H1 (cell line): Measurements from ENCODE around the gene RAMP1. TPM values are rescaled to one million over a fixed set of nuclear protein-coding genes. Genes with fewer than 3 reads are reported as not detected.

Experiments
- CTCF ChIA-PET: fragments of 300-600 bp; sonication (Branson Sonifier 250); formaldehyde crosslinking; loops from one replicate; lab custom pipeline; 2021; ENCODE audit not compliant: partially characterized antibody; lab: Charles Lee
- POLR2A ChIA-PET: fragments of 300-600 bp; sonication (Branson Sonifier 250); formaldehyde crosslinking; loops from one replicate; lab custom pipeline; 2021; ENCODE audit warnings: inconsistent platforms; ENCODE audit not compliant: partially characterized antibody; lab: Charles Lee
- DNase-seq, 2 experiments: peaks; one replicate each; pipeline versions ENCODE4 v3.0.0 to v3.0.0-alpha.2; 2010 to 2022; ENCODE audit warnings: low spot score in 2 of 2, low read depth in 1 of 2, mixed read lengths in 1 of 2
- FAIRE-seq: peaks from 2 replicates; lab custom pipeline; 2011; peaks lifted over from hg19 to GRCh38; lab: Jason Lieb, UNC
- H2AFZ ChIP-seq: 2 replicates; pipeline ENCODE4 v1.8.1; 2012; ENCODE audit warnings: low read length, inconsistent platforms
- H2AK5ac ChIP-seq: 2 replicates; pipeline ENCODE4 v1.6.1; 2013; ENCODE audit warnings: low read depth, low read length
- H2BK120ac ChIP-seq: replicated peaks from 2 replicates; pipeline ENCODE3; 2013; ENCODE audit warnings: low read depth, low read length, inconsistent platforms
- H2BK12ac ChIP-seq: 2 replicates; pipeline ENCODE4 v1.6.1; 2013; ENCODE audit warnings: low read depth, low read length
- H2BK15ac ChIP-seq: 2 replicates; pipeline ENCODE4 v1.6.1; 2013; ENCODE audit warnings: low read length
- H2BK20ac ChIP-seq: 2 replicates; pipeline ENCODE4 v1.6.1; 2013; ENCODE audit warnings: low read length
- H2BK5ac ChIP-seq: 2 replicates; pipeline ENCODE4 v1.6.1; 2013; ENCODE audit warnings: low read depth, low read length
- H3K14ac ChIP-seq: 2 replicates; pipeline ENCODE4 v1.6.1; 2013; ENCODE audit warnings: inconsistent platforms; ENCODE audit not compliant: insufficient read length
- H3K18ac ChIP-seq: 2 replicates; pipeline ENCODE4 v1.6.1; 2013; ENCODE audit warnings: low read length; ENCODE audit errors: extremely low read depth
- H3K23ac ChIP-seq: 2 replicates; pipeline ENCODE4 v1.6.1; 2013; ENCODE audit warnings: inconsistent platforms; ENCODE audit not compliant: insufficient read length
- H3K23me2 ChIP-seq: 2 replicates; pipeline ENCODE4 v1.6.1; 2013; ENCODE audit warnings: low read depth, low read length
- H3K27ac ChIP-seq: 2 replicates; pipeline ENCODE4 v1.6.1; 2011; ENCODE audit warnings: low read depth, low read length, inconsistent platforms
- H3K27me3 ChIP-seq, 4 experiments: replicated peaks in 1 of 4; 1 replicate in 1 of 4; 2 replicates in 3 of 4; pipeline versions ENCODE4 v1.6.1 to v1.8.1; 2011 to 2013; ENCODE audit warnings: low read length in 3 of 4, mild to moderate bottlenecking in 3 of 4, inconsistent platforms in 2 of 4, mixed read lengths in 2 of 4, moderate library complexity in 1 of 4; ENCODE audit not compliant: control insufficient read depth in 3 of 4, insufficient read depth in 3 of 4; ENCODE audit errors: extremely low read depth in 1 of 4
- H3K36me3 ChIP-seq, 4 experiments: 2 replicates each; pipeline versions ENCODE4 v1.6.1 to v1.8.1; 2011 to 2013; ENCODE audit warnings: mild to moderate bottlenecking in 4 of 4, low read length in 3 of 4, moderate library complexity in 2 of 4, control low read depth in 1 of 4, inconsistent platforms in 1 of 4; ENCODE audit not compliant: insufficient read depth in 4 of 4, control insufficient read depth in 2 of 4
- H3K4ac ChIP-seq: replicated peaks from 2 replicates; pipeline ENCODE3; 2013; ENCODE audit warnings: low read length, low read depth, mixed read lengths, inconsistent platforms; ENCODE audit not compliant: insufficient read length
- H3K4me1 ChIP-seq, 4 experiments: replicated peaks in 1 of 4; 1 replicate in 1 of 4; 2 replicates in 3 of 4; pipeline versions ENCODE4 v1.6.1 to v1.8.1; 2011 to 2013; ENCODE audit warnings: low read length in 3 of 4, inconsistent platforms in 2 of 4, mixed read lengths in 1 of 4; ENCODE audit not compliant: insufficient read depth in 4 of 4, control insufficient read depth in 3 of 4
- H3K4me2 ChIP-seq, 2 experiments: 2 replicates each; pipeline versions ENCODE4 v1.6.1 to v1.8.1; 2011 to 2013; ENCODE audit warnings: low read depth in 2 of 2, low read length in 2 of 2, control low read depth in 1 of 2, inconsistent platforms in 1 of 2, mild to moderate bottlenecking in 1 of 2; ENCODE audit not compliant: insufficient read depth in 1 of 2
- H3K4me3 ChIP-seq, 4 experiments: fragments of 200-600, 300-600 bp in 1 of 4; sonication (generic), shearing (Covaris generic), sonication (Bioruptor Twin) in 1 of 4; 2 replicates each; pipeline versions ENCODE4 v1.5.1 to v1.8.1; 2011 to 2016; ENCODE audit warnings: low read length in 4 of 4, low read depth in 3 of 4, control low read depth in 2 of 4, inconsistent platforms in 2 of 4, mild to moderate bottlenecking in 2 of 4, mixed read lengths in 1 of 4, moderate library complexity in 1 of 4; ENCODE audit not compliant: insufficient read depth in 2 of 4; ENCODE audit errors: extremely low read depth in 1 of 4
- H3K56ac ChIP-seq: replicated peaks from 2 replicates; pipeline ENCODE3; 2013; ENCODE audit warnings: low read depth, mild to moderate bottlenecking, mixed read lengths, low read length, inconsistent platforms; ENCODE audit not compliant: insufficient read length
- H3K79me1 ChIP-seq: 2 replicates; pipeline ENCODE4 v1.6.1; 2013; ENCODE audit warnings: low read depth, low read length, control low read depth
- H3K79me2 ChIP-seq, 2 experiments: 2 replicates each; pipeline versions ENCODE4 v1.6.1 to v1.8.1; 2012 to 2013; ENCODE audit warnings: low read length in 2 of 2, mild to moderate bottlenecking in 2 of 2, inconsistent platforms in 1 of 2; ENCODE audit not compliant: insufficient read depth in 2 of 2, control insufficient read depth in 1 of 2
- H3K9ac ChIP-seq, 4 experiments: replicated peaks in 1 of 4; 1 replicate in 1 of 4; 2 replicates in 3 of 4; pipeline versions ENCODE4 v1.6.1 to v1.8.1; 2011 to 2013; ENCODE audit warnings: low read depth in 3 of 4, low read length in 3 of 4, control low read depth in 2 of 4, mild to moderate bottlenecking in 2 of 4, moderate library complexity in 2 of 4, inconsistent platforms in 1 of 4; ENCODE audit errors: extremely low read depth in 1 of 4
- H3K9me3 ChIP-seq, 2 experiments: 2 replicates each; pipeline versions ENCODE4 v1.6.1 to v1.8.1; 2012 to 2013; ENCODE audit warnings: mild to moderate bottlenecking in 2 of 2, moderate library complexity in 2 of 2, control low read depth in 1 of 2, inconsistent platforms in 1 of 2, low read depth in 1 of 2, low read length in 1 of 2, mixed read lengths in 1 of 2; ENCODE audit not compliant: insufficient read depth in 2 of 2
- H4K20me1 ChIP-seq, 2 experiments: replicated peaks in 1 of 2; 2 replicates each; pipeline versions ENCODE3 to v1.8.1; 2011 to 2013; ENCODE audit warnings: inconsistent platforms in 2 of 2, low read length in 2 of 2, mild to moderate bottlenecking in 1 of 2; ENCODE audit not compliant: insufficient read depth in 2 of 2, control insufficient read depth in 1 of 2
- H4K5ac ChIP-seq: 2 replicates; pipeline ENCODE4 v1.6.1; 2013; ENCODE audit warnings: low read length, low read depth, mixed read lengths, inconsistent platforms; ENCODE audit not compliant: insufficient read length
- H4K8ac ChIP-seq: 2 replicates; pipeline ENCODE4 v1.8.0; 2013; ENCODE audit warnings: mild to moderate bottlenecking, moderate library complexity, low read length, inconsistent platforms; ENCODE audit not compliant: insufficient read depth; ENCODE audit errors: extremely low read depth
- H4K91ac ChIP-seq: replicated peaks from 2 replicates; pipeline ENCODE3; 2013; ENCODE audit warnings: low read length, mixed read lengths, inconsistent platforms; ENCODE audit not compliant: insufficient read length
- CREB1 ChIP-seq: IDR thresholded peaks from 2 replicates; pipeline ENCODE4 v1.6.1; 2012; ENCODE audit warnings: inconsistent platforms
- KDM4A ChIP-seq: IDR thresholded peaks from one replicate; pipeline ENCODE4 v1.7.1; 2012; ENCODE audit warnings: low read depth, mild to moderate bottlenecking, moderate library complexity, low read length, inconsistent platforms; ENCODE audit not compliant: severe bottlenecking
- MAFK ChIP-seq: IDR thresholded peaks from 2 replicates; pipeline ENCODE4 v1.6.1; 2012; ENCODE audit warnings: low read depth, mild to moderate bottlenecking, improper control_type of control experiment, low read length
- SIX5 ChIP-seq: IDR thresholded peaks from 2 replicates; pipeline ENCODE4 v1.6.1; 2011; ENCODE audit warnings: mild to moderate bottlenecking, low read depth, low read length
- TEAD4 ChIP-seq: IDR thresholded peaks from 2 replicates; pipeline ENCODE4 v1.6.1; 2012; ENCODE audit warnings: low read depth, low read length, inconsistent platforms, mixed read lengths
- WGBS, 2 experiments: shearing (Covaris generic) in 1 of 2; methylation state at CpG; one replicate each; pipeline versions ENCODE4 v1.1.6 to v1.1.7; 2013 to 2015; ENCODE audit warnings: low lambda C conversion rate in 2 of 2, mixed read lengths in 2 of 2, inconsistent platforms in 1 of 2, low coverage in 1 of 2, missing lambda C conversion rate in 1 of 2; ENCODE audit not compliant: insufficient replicate concordance in 2 of 2, insufficient coverage in 1 of 2, insufficient read length in 1 of 2; ENCODE audit errors: extremely low coverage in 1 of 2, missing lambda C conversion rate in 1 of 2; 5-methylcytosine and 5-hydroxymethylcytosine counted together
- polyA plus RNA-seq, 7 experiments: library from polyadenylated mRNA; depleted of rRNA in 3 of 7; stranded (reverse) in 5 of 7; unstranded in 2 of 7; fragments of >200 nt in 5 of 7; fragments of 200-250 nt in 2 of 7; gene quantifications; 1 replicate in 5 of 7; 2 replicates in 1 of 7; 4 replicates in 1 of 7; pipeline versions ENCODE4 v1.2.1 to v1.2.3, GENCODE V29; 2011 to 2013; ENCODE audit warnings: missing spikeins in 2 of 7, mixed read lengths in 2 of 7
- total RNA-seq: library from RNA; stranded (reverse); fragmentation: NEBNext Ultra II Directional; extraction: Animal tissue kit (Norgen Biotek cat#: 25700); gene quantifications from 2 replicates; pipeline ENCODE4 v1.2.1, GENCODE V29; 2021

RAMP1 gene
- total and polyA plus RNA-seq, 2 of the 8 experiments (the other 6 are each of a cell fraction or from before 2014, with no cell fraction given) = 0.65 to 4.3 TPM

- H2AK5ac ChIP-seq = no peak overlapping the region
- H4K20me1 ChIP-seq = no peaks in the 10 kb centered on the region
- H4K91ac ChIP-seq = no peak overlapping the region
- POLR2A ChIA-PET = no interaction called here
- no peak overlapping the region for H3K4me3 ChIP-seq
- WGBS, 2 experiments = 88% methylated on average over 14 of the region's 19 CpGs; no CpG with 5 or more reads in 1 of the 2 experiments
- H2BK120ac ChIP-seq = no peak overlapping the region
- no peak overlapping the region for H4K8ac ChIP-seq
- H3K79me1 ChIP-seq = no peaks in the 10 kb centered on the region
- H2BK5ac ChIP-seq = no peak overlapping the region
- DNase-seq (no peak), FAIRE-seq (no peak)
- H3K18ac ChIP-seq = no peak overlapping the region
- no peak overlapping the region for H3K56ac ChIP-seq
- H3K4me2 ChIP-seq = no peak overlapping the region
- no peaks in the 10 kb centered on the region for H3K36me3 ChIP-seq
- no peaks in the 10 kb centered on the region for H3K79me2 ChIP-seq
- H3K23ac ChIP-seq = no peak overlapping the region
- H3K9ac ChIP-seq = no peak overlapping the region
- no peaks in the 10 kb centered on the region for H3K23me2 ChIP-seq
- no peaks in the 10 kb centered on the region; a peak in 1 of 7 replicates for H3K4me1 ChIP-seq
- H2BK15ac ChIP-seq = no peak overlapping the region
- no peak overlapping the region for H3K14ac ChIP-seq
- CTCF ChIA-PET = no interaction called here
- no peak overlapping the region for H3K27ac ChIP-seq
- no peak overlapping the region for H4K5ac ChIP-seq
- H3K4ac ChIP-seq = no peak overlapping the region
- H2AFZ ChIP-seq = no peak overlapping the region
- H3K9me3 ChIP-seq = no peaks in the 10 kb centered on the region; a peak in 1 of 4 replicates
- H2BK12ac ChIP-seq = no peak overlapping the region
- TF ChIP-seq TEAD4 (no peak), CREB1 (no peak), MAFK (no peak), KDM4A (no peak), SIX5 (no peak)
- no peaks in the 10 kb centered on the region for H3K27me3 ChIP-seq
- no peak overlapping the region for H2BK20ac ChIP-seq
Observed at GRCh38 chr2:237872178-237872887, 12.9 kb downstream of the RAMP1 start.
